GM18517 (cell line): Measurements from ENCODE around the gene NWD2.
A peak's percentile ranks its signal among the peaks of the same experiment; 100 is the strongest.
"Not testable (repeated sequence)": the region's sequence is repeated elsewhere in the genome, so short reads cannot be mapped to it uniquely, and the experiment has no call there.

Experiments
- ATAC-seq: cut with Tn5 transposase; IDR thresholded peaks from one replicate; pipeline ENCODE4 v1.9.1; 2021; ENCODE audit warnings: mild to moderate bottlenecking, moderate library complexity; ENCODE audit not compliant: unreplicated experiment

NWD2 gene

DNA sequence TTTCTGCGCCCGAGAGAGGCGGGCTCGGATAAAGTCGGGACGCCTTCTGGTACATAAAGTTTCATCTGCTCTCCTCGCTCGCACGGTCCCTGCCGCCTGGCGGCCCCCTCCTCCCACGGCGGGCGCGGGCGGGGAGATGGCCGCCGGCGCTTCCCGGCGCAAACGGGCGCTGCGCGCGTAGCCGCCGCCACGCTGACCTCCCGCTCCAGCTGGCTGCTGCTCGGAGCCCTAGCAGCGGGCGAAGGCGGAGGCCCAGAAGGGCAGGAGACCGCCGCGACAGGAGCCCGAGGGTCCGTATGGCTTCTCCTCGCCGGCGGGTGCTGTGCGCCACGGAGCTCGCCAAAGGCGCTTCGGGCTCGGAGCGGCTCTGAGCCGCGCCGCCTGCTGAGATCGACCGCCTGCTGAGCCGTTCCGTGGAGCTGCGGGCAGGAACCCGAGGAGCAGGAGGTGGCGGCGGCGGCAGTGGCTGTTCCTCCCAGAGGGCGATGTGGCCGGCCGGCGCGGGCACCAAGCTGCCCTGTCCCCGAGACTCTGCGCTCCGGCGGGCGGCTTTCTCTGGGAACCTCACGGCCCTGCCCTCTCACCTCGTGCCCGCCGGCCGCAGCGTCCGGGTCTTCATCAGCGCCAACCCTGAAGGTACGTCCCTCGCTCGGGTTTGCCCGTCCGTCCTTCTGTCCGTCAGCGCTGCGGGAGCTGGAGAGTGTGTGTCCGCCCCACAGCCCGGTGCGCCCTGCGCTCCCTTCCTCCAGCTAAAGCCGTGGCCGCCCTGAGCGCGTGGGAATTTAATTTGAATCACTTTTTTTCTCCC lies at the start of gene NWD2:
Gene NWD2, plus strand, starts transcription at position 161 of the 808 bp plus-strand sequence. Its CDS starts 325 bp downstream, at position 486.
- no peak for ATAC-seq

GRCh38 chr4:37197899-37198298 lies 46.6 kb upstream of the NWD2 start:
- ATAC-seq, result no peak

- ATAC-seq, result not testable (repeated sequence)
These were observed 39.8 kb upstream of the NWD2 start for GRCh38 chr4:37204740-37205139.

- ATAC-seq, result no peak
These were observed 28.3 kb upstream of the NWD2 start for GRCh38 chr4:37216209-37216608.

DNA sequence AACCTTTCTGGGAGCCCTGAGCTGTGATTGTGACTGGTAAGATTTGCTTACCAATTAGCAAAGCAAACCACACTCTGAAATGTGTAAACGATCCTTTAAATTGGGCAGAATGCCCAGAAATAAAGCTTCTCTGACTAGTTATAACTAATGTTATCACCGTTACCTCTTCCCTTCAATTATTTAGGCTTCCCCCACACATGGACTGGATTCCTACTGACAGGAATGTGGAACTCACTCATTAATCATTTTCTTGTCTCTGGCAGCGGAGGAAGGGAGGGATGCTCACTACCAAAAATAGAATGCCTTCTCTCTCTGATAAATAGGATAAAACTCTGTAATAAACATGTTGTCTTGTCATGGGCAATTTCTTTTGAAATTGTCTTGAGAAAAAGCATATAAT lies 25.3 kb upstream of the NWD2 start:
- ATAC-seq, result no peak

DNA sequence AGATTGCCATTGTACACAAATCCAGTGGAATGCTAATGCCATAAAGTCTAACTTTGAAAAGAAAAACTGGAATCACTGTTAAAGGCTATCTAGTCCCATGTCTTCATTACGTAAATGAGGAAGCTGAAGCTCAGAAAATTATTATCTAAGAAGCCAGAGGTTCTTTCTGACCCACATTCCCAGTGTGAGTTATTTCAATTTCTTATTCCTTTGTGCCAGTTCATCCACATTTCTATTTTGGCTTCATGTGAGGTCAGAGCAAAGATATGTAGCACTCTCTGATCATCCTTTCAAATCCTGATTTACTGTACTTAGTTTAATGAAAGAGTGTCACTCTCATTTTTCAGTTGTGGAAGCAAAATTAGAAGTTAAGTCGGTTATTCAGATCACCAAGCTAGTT lies 24.6 kb upstream of the NWD2 start:
- ATAC-seq, result no peak

GRCh38 chr4:37220685-37221084 lies 23.9 kb upstream of the NWD2 start:
- ATAC-seq, result no peak

GRCh38 chr4:37223732-37224131 lies 20.8 kb upstream of the NWD2 start:
- no peak for ATAC-seq

DNA sequence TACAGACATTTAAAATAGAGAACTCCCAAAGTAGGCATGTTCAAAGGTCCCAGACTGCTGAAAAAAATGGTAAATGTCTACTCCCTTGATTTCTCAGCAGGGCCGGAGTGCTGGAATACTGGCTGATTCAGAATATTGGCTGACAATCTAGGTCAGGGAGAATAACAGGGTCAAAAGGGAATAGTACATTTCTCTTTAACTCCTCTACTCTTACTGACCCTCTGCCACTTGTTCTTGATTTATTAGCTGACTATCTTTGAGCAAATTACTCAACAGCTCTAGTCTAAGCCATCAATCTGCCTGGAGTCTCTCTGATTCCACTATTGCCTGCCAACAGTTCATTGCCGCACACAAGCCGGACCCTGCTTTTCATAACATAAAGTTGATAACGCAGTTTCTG lies 19.7 kb upstream of the NWD2 start:
- no peak for ATAC-seq

- no peak for ATAC-seq
These were observed 18.8 kb upstream of the NWD2 start for GRCh38 chr4:37225778-37226177.

GRCh38 chr4:37232315-37232714 lies 12.2 kb upstream of the NWD2 start:
- no peak for ATAC-seq

- no peak for ATAC-seq
These were observed 8.4 kb upstream of the NWD2 start for GRCh38 chr4:37236165-37236564.

DNA sequence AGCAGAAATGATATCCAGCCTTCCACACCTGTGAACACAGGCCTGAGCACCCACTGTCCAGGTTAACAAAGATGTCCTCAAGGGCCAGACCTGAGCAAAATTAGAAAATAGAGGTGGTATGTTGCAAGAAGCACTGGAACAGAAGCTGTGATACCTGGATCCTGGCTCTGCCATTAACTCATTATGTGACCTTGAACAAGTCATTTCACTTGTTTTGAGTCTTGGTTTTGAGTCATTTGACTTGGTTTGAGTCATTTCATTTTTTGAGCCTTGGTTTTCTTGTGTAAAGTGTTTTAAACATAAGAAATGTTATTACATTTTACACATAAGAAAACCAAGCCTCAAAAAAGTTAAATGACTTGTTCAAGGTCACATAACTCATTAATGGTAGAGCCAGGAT lies 2.9 kb upstream of the NWD2 start:
- ATAC-seq, result peak; percentile 54

GRCh38 chr4:37243051-37243450 lies 1.5 kb upstream of the NWD2 start:
- ATAC-seq, result no peak

GRCh38 chr4:37243722-37244582 lies 591 bp upstream of the NWD2 start:
- ATAC-seq, result no peak

DNA sequence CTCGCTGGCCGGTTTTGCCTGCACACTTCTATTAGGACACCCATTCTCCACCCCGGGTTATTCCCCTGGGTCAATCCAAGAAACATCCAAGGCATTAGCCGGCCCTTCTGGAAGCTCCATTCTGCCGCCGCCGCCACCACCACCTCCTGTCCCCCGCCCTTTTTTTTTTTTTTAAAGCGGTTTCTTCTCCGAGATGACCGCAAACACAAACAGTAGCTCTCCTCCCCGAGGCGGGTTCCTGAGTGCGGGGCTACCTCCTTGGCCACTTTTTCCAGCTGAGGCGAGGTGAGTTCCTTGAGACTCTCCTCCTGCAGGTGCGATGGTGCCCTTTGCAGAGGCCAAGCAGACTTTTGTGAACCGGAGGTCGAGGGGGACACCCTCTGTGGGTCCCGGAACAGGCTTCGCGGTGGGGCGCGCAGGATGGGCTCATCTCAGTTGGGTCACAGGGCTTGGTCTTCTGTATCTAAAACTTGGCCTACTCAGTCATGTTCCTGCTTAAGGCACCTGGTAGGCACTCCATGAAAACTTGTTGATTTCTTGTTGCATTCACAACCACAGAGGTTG lies 930 bp downstream of the NWD2 start:
- no peak for ATAC-seq

DNA sequence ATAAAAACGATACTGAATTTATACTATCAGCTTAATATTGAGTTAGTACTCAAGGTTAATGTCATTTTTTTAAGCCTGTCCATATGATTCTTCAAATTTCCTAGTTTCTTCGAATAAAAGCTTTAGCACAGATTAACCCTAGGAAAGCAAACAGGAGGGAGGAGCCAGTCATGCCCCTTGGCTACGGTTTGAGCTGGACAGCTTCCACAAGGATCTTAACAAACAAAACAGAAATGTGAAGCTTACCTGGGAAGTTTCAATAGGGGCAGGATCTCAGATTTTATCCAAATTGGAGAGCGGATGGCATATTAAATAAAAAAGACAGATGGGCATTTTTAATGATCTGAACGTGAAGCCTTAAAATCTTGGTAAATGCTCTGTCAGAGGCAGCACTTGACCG lies 2.3 kb downstream of the NWD2 start:
- no peak for ATAC-seq

- ATAC-seq, result no peak
These were observed 13.7 kb downstream of the NWD2 start for GRCh38 chr4:37258221-37258620.

DNA sequence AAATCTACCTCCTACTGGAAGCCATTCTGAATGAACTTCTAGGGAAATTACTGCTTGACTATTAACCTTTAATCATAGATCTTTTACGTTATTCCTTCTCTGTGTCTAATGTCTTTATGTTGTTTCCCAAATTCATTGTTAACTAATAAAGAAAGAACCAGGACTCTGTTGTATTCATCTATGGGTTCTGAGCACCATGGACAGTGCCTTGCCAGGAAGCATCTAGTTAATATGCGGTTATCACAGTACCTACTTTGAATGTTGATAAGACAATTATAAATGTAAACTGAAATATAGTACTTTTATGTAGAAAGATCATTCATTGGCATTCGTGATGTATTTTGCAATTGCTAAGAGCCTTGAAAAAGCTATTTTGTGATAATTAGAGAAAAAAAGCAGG lies 23.8 kb downstream of the NWD2 start:
- no peak for ATAC-seq

DNA sequence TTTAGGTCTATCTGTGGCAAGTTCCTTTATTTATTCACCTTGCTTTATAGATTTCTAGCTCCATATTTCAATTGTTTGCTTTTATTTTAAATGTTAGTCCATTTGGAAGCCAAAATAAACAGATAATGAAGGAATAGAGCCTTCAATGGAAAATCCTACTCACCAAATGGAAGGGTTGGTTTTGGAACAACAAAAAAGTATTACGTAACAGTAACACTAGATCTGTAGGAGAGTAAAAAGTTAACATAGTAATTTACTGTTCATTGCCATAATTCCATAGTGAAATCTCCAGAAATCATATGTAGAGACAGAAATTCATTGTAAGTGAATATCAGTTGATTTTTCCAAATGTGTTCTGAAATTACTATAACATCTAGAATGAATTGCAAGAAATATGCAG lies 34.6 kb downstream of the NWD2 start:
- ATAC-seq, result no peak

DNA sequence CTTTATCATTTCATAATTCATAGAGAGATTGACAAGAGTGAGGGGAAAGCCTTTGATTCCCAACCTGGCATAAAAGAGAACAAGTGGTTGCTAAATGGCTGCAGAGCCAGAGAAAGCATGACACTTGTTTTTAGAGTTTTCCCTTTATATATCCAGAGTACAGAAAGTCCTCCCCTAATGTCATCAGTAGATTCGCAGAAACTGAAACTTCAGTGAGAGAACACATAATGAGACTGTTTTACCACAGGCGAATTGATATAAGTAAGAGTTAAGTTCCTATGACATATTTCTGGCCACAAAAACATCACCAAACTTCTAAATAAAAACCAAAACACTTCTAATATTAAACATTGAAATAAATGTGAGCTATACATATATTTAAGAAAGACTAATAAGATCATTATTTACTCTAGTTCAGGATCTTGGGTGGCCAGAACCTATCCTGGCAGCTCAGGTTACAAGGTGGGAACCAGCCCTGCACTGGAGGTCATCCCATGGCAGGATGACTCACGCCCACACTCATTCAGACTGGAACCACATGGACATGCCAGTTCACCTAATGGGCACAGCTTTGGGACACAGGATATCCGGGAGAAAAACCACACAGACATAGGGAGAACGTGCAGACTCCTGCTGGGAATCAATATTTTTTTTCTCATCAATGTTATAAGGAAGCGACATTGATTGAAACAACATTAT lies 35.5 kb downstream of the NWD2 start:
- no peak for ATAC-seq
